ENCODE measurements around the gene TMEM41B.
"Not testable (repeated sequence)": the region's sequence is repeated elsewhere in the genome, so short reads cannot be mapped to it uniquely, and the experiment has no call there.

TMEM41B gene

DNA sequence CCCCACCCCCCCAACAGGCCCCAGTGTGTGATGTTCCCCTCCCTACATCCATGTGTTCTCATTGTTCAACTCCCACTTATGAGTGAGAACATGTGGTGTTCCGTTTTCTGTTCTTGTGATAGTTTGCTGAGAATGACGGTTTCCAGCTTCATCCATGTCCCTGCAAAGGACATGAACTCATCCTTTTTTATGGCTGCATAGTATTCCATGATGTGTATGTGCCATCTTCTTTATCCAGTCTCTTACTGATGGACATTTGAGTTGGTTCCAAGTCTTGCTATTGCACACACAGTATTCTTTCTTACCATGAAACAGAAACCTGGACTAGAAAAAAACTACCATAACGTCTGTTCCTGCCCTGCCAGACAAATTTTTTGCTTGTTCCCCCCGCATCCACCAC is 56.1 kb downstream of the TMEM41B start:
- DNase-seq = not testable (repeated sequence)

GRCh38 chr11:9254416-9254815 is 60.0 kb downstream of the TMEM41B start:
- no peak for DNase-seq

DNA sequence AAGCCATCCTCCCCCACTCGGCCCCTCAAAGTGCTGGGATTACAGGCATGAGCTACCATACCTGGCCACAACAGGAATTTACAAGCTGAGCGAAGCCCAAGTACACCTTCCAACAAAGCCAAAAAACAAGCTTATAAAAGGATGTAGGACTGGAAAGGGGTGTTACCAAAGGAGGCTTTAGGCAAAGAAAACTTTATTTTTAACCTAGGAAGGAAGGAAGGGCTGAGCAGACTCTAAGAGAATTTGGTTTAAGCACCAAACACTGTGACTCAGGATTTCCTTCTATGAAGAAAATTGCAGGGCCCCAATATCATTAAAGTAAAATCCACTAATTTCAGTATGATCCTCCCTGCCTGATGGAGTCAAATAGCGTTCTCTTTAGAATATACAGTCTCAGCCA is 61.3 kb downstream of the TMEM41B start:
- DNase-seq = no peak

DNA sequence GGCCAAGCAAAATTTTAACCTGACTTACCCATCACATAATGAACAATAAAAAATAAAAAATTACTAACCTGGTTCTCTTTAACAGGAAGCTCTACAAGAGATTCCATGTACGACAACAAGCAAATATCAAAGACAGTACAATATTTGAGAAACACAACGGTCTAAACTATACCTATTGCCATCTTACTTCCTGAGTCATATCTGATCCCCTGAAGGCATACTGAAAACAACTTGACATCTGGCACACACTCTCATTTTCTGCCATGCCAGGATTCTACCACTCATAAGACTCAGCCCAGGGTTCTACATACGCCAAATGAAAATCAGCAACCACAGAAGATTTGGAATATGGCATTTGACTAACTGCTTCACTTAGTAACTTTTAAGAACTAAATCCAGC is 63.1 kb downstream of the TMEM41B start:
- DNase-seq = no peak

GRCh38 chr11:9250139-9250582 is 64.2 kb downstream of the TMEM41B start:
- DNase-seq = no peak

DNA sequence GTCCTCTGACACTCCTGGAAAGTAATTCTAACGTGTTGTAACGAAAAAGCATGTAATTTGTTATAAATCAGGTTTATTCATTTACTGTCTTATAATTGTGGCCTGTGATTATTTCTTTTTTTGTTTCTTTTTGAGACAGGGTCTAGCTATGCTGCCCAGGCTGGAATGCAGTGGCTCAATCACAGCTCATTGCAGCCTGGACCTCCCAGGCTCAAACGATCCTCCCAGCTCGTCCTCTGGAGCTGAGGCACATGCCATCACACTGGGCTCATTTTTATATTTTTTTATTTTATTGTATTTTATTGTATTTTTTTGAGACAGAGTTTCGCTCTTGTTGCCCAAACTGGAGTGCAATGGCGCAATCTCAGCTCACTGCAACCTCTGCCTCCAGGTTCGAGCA is 65.1 kb downstream of the TMEM41B start:
- no peak for DNase-seq

DNA sequence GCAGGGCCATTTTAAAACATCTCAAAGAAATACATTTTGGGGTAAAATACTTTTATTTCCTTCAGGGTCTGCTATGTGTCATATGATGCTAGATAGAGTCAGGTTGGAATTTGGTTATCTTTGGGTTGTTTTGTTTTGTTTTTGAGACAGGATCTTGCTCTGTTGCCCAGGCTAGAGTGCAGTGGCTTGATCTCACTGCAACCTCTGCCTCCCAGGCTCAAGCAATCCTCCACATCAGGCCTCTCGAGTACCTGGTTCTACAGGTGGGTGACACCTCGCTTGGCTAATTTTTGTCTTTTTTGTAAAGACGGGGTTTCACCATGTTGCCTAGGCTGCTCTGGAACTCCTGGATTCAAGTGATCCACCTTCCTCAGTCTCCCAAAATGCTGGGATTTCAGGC is 66.5 kb downstream of the TMEM41B start:
- no peak for DNase-seq

- DNase-seq = not testable (repeated sequence)
These were observed 78.2 kb downstream of the TMEM41B start for GRCh38 chr11:9236242-9236641.

- no peak for DNase-seq
These were observed 81.9 kb downstream of the TMEM41B start for GRCh38 chr11:9232482-9232881.

DNA sequence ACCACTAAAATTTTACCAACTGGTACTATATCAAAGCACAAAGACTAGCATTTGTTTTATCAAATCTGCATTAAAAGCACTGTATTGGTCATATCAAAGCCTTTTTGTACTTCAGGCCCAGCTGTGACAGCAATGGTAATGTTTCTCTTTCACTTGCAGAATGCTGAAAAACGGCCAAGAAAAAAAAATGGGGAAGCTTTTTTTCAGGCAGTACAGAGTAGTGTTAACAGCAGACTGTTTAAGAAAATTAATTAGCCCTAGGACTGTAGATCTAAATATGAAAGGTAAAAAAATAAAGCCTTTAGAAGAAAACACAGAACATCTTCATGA is 82.6 kb downstream of the TMEM41B start:
- no peak for DNase-seq

Data from T1000 (cell line).